GM23338 (cell line): ENCODE data around the gene RIT2.

Experiments used
- CREB1 ChIP-seq: fragments of 250-450 bp; sonication (Bioruptor Pico); IDR thresholded peaks from 2 replicates; pipeline ENCODE4 v1.5.0; 2020; ENCODE audit warnings: low read depth, mild to moderate bottlenecking, moderate library complexity
- EZH2 ChIP-seq: fragments of 200-600 bp; sonication (generic); IDR thresholded peaks from one replicate; pipeline ENCODE4 v1.8.0; 2017; ENCODE audit warnings: antibody characterized with exemption, mild to moderate bottlenecking, low read depth; ENCODE audit not compliant: unreplicated experiment
- EZH2phosphoT487 ChIP-seq: fragments of 200-600 bp; sonication (generic); IDR thresholded peaks from one replicate; pipeline ENCODE4 v1.8.1; 2018; ENCODE audit warnings: antibody characterized with exemption; ENCODE audit not compliant: unreplicated experiment
- JUNB ChIP-seq: IDR thresholded peaks from one replicate; pipeline ENCODE4 v1.6.1; 2016; ENCODE audit warnings: antibody characterized with exemption; ENCODE audit not compliant: unreplicated experiment
- NANOG ChIP-seq: IDR thresholded peaks from 2 replicates; pipeline ENCODE4 v1.6.1; 2016; ENCODE audit warnings: antibody characterized with exemption, borderline replicate concordance
- POLR2AphosphoS5 ChIP-seq: IDR thresholded peaks from 2 replicates; pipeline ENCODE4 v1.6.1; 2016; ENCODE audit warnings: antibody characterized with exemption, low read depth
- ZNF114 ChIP-seq: fragments of 250-450 bp; sonication (Bioruptor Pico); IDR thresholded peaks from 2 replicates; pipeline ENCODE4 v1.5.0; 2020; ENCODE audit warnings: mild to moderate bottlenecking, moderate library complexity
- ZNF331 ChIP-seq: fragments of 250-450 bp; sonication (Bioruptor Pico); IDR thresholded peaks from 2 replicates; pipeline ENCODE4 v1.5.0; 2020; ENCODE audit warnings: low read depth, mild to moderate bottlenecking, moderate library complexity
- TF ChIP-seq, protein P1 (sequence below): IDR thresholded peaks from one replicate; pipeline ENCODE4 v1.6.1; 2018; ENCODE audit warnings: antibody characterized with exemption; ENCODE audit not compliant: unreplicated experiment
- TF ChIP-seq, protein P2 (sequence below), 2 experiments: fragments of 200-600 bp in 1 of 2; sonication (generic) in 1 of 2; conservative IDR thresholded peaks; 2 replicates each; pipeline versions ENCODE4 v1.5.1 to v1.6.1; 2016 to 2017; ENCODE audit warnings: antibody characterized with exemption in 2 of 2, low read depth in 2 of 2, mild to moderate bottlenecking in 2 of 2, moderate library complexity in 1 of 2
- TF ChIP-seq, protein P3 (sequence below): fragments of 250-450 bp; sonication (Bioruptor Pico); IDR thresholded peaks from 2 replicates; pipeline ENCODE4 v1.5.0; 2020; ENCODE audit warnings: mild to moderate bottlenecking, moderate library complexity
- TF ChIP-seq, protein P4 (sequence below): IDR thresholded peaks from 2 replicates; pipeline ENCODE4 v1.6.1; 2016; ENCODE audit warnings: antibody characterized with exemption

DNA sequence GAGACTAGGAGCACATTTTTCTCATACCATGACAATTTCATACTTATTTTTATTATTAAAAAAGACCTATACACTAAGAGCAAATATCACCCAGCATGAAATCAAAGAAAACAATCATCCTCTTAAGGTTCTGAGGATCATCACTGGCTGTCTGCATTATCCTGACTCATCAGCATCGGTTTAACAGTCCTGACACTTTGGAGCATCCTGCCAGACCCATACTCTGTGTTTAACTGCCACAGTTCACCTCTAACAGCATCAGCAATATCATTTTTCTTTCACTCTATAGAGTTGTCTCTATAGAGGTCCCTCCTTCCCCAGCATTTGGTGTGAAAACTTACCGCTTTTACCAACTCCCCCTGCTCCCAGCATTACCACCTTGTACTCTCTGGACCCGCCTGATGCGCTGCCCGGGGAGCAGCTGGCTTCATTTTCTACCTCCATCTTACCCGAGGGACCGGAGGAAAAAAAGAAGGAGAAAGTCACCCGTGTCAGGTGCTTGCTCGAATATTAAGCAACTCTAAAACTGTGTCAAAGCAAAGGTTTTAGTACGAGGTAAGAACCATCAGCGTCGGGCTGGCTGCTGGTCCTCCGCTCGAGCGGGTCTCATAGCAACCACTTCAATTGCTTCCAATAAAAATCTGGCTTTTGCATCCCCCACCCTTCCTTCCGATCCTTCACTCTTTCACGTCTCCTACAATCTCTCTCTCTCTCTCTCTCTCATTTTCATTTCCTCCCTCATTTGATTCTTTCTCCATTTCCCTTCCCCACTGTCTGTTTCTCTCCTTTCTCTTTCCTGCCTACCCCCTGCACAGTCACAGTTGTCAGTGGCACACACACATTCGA, at the start of gene RIT2:
- TF ChIP-seq ZNF114 (no peak), EZH2 (no peak), EZH2phosphoT487 (no peak), ZNF331 (CRISPR knock-in tag) (no peak), CREB1 (CRISPR knock-in tag) (no peak), POLR2AphosphoS5 (no peak), JUNB (no peak), NANOG (no peak)
- TF ChIP-seq, protein P1, sequence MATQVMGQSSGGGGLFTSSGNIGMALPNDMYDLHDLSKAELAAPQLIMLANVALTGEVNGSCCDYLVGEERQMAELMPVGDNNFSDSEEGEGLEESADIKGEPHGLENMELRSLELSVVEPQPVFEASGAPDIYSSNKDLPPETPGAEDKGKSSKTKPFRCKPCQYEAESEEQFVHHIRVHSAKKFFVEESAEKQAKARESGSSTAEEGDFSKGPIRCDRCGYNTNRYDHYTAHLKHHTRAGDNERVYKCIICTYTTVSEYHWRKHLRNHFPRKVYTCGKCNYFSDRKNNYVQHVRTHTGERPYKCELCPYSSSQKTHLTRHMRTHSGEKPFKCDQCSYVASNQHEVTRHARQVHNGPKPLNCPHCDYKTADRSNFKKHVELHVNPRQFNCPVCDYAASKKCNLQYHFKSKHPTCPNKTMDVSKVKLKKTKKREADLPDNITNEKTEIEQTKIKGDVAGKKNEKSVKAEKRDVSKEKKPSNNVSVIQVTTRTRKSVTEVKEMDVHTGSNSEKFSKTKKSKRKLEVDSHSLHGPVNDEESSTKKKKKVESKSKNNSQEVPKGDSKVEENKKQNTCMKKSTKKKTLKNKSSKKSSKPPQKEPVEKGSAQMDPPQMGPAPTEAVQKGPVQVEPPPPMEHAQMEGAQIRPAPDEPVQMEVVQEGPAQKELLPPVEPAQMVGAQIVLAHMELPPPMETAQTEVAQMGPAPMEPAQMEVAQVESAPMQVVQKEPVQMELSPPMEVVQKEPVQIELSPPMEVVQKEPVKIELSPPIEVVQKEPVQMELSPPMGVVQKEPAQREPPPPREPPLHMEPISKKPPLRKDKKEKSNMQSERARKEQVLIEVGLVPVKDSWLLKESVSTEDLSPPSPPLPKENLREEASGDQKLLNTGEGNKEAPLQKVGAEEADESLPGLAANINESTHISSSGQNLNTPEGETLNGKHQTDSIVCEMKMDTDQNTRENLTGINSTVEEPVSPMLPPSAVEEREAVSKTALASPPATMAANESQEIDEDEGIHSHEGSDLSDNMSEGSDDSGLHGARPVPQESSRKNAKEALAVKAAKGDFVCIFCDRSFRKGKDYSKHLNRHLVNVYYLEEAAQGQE = no peak
- TF ChIP-seq, protein P2, sequence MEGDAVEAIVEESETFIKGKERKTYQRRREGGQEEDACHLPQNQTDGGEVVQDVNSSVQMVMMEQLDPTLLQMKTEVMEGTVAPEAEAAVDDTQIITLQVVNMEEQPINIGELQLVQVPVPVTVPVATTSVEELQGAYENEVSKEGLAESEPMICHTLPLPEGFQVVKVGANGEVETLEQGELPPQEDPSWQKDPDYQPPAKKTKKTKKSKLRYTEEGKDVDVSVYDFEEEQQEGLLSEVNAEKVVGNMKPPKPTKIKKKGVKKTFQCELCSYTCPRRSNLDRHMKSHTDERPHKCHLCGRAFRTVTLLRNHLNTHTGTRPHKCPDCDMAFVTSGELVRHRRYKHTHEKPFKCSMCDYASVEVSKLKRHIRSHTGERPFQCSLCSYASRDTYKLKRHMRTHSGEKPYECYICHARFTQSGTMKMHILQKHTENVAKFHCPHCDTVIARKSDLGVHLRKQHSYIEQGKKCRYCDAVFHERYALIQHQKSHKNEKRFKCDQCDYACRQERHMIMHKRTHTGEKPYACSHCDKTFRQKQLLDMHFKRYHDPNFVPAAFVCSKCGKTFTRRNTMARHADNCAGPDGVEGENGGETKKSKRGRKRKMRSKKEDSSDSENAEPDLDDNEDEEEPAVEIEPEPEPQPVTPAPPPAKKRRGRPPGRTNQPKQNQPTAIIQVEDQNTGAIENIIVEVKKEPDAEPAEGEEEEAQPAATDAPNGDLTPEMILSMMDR (conservative IDR thresholded peaks at IDR 0.05; ENCODE audit: low read depth in 2 of 2) = no peak
- TF ChIP-seq, protein P3, sequence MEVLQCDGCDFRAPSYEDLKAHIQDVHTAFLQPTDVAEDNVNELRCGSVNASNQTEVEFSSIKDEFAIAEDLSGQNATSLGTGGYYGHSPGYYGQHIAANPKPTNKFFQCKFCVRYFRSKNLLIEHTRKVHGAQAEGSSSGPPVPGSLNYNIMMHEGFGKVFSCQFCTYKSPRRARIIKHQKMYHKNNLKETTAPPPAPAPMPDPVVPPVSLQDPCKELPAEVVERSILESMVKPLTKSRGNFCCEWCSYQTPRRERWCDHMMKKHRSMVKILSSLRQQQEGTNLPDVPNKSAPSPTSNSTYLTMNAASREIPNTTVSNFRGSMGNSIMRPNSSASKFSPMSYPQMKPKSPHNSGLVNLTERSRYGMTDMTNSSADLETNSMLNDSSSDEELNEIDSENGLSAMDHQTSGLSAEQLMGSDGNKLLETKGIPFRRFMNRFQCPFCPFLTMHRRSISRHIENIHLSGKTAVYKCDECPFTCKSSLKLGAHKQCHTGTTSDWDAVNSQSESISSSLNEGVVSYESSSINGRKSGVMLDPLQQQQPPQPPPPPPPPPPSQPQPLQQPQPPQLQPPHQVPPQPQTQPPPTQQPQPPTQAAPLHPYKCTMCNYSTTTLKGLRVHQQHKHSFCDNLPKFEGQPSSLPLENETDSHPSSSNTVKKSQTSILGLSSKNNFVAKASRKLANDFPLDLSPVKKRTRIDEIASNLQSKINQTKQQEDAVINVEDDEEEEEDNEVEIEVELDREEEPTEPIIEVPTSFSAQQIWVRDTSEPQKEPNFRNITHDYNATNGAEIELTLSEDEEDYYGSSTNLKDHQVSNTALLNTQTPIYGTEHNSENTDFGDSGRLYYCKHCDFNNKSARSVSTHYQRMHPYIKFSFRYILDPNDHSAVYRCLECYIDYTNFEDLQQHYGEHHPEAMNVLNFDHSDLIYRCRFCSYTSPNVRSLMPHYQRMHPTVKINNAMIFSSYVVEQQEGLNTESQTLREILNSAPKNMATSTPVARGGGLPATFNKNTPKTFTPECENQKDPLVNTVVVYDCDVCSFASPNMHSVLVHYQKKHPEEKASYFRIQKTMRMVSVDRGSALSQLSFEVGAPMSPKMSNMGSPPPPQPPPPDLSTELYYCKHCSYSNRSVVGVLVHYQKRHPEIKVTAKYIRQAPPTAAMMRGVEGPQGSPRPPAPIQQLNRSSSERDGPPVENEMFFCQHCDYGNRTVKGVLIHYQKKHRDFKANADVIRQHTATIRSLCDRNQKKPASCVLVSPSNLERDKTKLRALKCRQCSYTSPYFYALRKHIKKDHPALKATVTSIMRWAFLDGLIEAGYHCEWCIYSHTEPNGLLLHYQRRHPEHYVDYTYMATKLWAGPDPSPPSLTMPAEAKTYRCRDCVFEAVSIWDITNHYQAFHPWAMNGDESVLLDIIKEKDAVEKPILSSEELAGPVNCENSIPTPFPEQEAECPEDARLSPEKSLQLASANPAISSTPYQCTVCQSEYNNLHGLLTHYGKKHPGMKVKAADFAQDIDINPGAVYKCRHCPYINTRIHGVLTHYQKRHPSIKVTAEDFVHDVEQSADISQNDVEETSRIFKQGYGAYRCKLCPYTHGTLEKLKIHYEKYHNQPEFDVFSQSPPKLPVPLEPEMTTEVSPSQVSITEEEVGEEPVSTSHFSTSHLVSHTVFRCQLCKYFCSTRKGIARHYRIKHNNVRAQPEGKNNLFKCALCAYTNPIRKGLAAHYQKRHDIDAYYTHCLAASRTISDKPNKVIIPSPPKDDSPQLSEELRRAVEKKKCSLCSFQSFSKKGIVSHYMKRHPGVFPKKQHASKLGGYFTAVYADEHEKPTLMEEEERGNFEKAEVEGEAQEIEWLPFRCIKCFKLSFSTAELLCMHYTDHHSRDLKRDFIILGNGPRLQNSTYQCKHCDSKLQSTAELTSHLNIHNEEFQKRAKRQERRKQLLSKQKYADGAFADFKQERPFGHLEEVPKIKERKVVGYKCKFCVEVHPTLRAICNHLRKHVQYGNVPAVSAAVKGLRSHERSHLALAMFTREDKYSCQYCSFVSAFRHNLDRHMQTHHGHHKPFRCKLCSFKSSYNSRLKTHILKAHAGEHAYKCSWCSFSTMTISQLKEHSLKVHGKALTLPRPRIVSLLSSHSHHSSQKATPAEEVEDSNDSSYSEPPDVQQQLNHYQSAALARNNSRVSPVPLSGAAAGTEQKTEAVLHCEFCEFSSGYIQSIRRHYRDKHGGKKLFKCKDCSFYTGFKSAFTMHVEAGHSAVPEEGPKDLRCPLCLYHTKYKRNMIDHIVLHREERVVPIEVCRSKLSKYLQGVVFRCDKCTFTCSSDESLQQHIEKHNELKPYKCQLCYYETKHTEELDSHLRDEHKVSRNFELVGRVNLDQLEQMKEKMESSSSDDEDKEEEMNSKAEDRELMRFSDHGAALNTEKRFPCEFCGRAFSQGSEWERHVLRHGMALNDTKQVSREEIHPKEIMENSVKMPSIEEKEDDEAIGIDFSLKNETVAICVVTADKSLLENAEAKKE (CRISPR knock-in tag) = no peak
- TF ChIP-seq, protein P4, sequence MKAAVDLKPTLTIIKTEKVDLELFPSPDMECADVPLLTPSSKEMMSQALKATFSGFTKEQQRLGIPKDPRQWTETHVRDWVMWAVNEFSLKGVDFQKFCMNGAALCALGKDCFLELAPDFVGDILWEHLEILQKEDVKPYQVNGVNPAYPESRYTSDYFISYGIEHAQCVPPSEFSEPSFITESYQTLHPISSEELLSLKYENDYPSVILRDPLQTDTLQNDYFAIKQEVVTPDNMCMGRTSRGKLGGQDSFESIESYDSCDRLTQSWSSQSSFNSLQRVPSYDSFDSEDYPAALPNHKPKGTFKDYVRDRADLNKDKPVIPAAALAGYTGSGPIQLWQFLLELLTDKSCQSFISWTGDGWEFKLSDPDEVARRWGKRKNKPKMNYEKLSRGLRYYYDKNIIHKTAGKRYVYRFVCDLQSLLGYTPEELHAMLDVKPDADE = no peak
